Urinary bladder (tissue), 4 donors: ENCODE measurements around the gene RBM17. TPM values are rescaled to one million over a fixed set of nuclear protein-coding genes. Genes with fewer than 3 reads are reported as not detected.

ENCODE experiments used
- DNase-seq: peaks from one replicate; pipeline ENCODE4 v3.0.0-alpha.2; 2015; ENCODE audit errors: extremely low spot score
- H3K27ac ChIP-seq: one replicate; pipeline ENCODE4 v1.5.1; 2013; ENCODE audit warnings: low read depth, mild to moderate bottlenecking, moderate library complexity
- H3K36me3 ChIP-seq: one replicate; pipeline ENCODE4 v1.6.1; 2013; ENCODE audit warnings: mild to moderate bottlenecking, moderate library complexity; ENCODE audit not compliant: insufficient read depth
- H3K4me1 ChIP-seq: one replicate; pipeline ENCODE4 v1.6.1; 2013; ENCODE audit warnings: mild to moderate bottlenecking, moderate library complexity; ENCODE audit not compliant: insufficient read depth
- H3K4me3 ChIP-seq: one replicate; pipeline ENCODE4 v1.5.1; 2013; ENCODE audit warnings: low read depth, low read length
- WGBS: extraction: QIAGEN DNeasy Blood & Tissue Kit; methylation state at CpG from one replicate; pipeline ENCODE4 v1.1.7; 2013; 5-methylcytosine and 5-hydroxymethylcytosine counted together
- polyA plus RNA-seq: library from polyadenylated mRNA; stranded (reverse); fragments of 200-250 nt; gene quantifications from one replicate; pipeline ENCODE4 v1.2.3, GENCODE V29; 2013
- total RNA-seq: library from RNA; depleted of rRNA; stranded (reverse); fragments of >200 nt; gene quantifications from one replicate; pipeline ENCODE4 v1.2.3, GENCODE V29; 2014
- donor health status: healthy with polysubstance abuse.
- donor health status: healthy.

Gene RBM17
- total and polyA plus RNA-seq, 2 donors, result 58.3 to 59.6 TPM

DNA sequence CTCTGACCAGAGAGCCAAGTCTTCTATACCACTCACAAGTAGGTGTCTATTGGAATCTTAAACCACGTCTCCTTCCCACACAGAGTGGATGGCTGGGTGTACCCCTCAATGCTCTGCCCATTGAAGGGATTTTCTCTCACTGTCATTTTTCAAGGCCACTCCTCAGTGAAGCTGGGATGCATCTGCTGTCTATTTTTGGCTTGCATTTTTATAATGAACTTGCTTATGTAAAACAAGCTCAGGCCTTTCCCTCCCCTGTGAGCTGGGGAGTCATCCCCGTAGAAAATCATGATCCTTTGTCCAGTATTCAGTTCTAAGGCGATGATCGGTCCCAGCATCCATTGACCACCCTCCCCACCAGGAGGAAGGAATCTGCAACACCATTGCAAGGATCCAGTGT, 9.8 kb upstream of the RBM17 start:
- WGBS, result 86% methylated on average over 4 of the region's 4 CpGs
- no peak for DNase-seq
- Histone ChIP-seq H3K4me3 (no peak overlapping the region), H3K27ac (no peak overlapping the region), H3K36me3 (no peaks in the 10 kb centered on the region), H3K4me1 (no peaks in the 10 kb centered on the region)

DNA sequence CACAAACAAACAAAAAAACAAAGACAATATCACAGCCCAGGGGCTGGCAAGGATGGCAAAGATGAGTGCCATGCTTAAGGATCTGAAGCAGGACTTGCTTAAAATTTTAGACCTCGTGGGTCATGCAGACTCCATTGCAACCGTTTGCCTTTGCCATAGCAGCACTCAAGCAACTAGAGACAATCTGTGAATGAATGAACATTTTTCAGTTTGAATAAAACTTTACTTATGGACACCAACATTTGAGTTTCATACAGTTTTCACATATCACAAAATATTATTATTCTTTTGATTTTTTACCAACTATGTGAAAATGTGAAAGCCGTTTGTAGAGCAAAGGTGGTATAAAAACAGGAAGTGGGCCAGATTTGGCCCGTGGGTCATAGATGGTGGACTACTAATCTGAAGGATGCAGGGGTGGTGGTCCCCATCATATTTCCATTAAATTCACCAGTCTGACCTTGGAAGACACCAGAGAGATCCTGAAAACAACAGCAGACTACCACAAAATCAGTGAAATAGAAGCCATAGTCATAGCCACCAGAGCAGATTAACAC, 8.3 kb upstream of the RBM17 start:
- Histone ChIP-seq H3K27ac (no peak overlapping the region), H3K36me3 (no peaks in the 10 kb centered on the region), H3K4me3 (no peak overlapping the region), H3K4me1 (no peaks in the 10 kb centered on the region)
- DNase-seq, result no peak
- 89% methylated on average over 4 of the region's 4 CpGs for WGBS

DNA sequence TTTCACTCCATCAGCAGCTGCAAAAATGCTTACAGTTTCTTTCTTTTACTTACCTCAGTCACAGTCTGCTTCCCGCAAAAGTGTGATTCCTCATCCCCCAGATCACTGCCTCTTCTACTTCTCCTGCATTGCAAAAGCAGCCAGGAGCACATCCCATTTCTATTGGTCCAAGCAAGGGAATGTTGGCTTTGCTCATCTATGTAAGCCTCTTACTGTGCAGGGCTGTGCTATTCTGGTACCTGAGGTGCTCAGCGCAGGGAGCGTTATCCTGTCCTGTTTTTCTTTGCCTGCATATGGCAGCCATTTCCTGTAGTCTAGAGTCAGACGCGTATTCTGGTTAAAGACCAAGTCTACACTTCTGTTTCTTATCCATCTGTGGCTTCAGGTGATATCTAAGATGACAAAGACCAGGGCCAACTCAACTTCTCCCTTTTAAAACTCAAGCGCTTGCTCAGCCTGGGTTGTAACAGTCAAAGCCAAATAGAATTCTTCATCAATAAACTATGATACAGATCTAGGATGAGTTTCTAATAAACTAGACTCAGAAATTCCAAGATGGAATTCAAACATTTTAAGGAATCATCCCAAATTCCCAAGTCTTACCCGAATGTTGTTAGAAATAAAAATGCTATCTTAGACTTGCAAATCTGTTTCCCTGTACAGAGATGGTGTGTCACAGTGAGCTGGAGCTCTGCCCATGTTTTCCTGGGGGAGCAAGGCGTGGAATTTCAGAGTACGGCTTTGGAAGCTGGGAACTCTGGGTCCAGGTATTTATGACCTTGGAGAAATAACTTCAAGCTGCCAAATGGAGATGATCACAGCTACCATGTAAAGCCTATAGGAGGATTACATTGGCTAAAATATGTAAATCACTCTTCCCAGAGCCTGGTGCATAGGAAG, 6.1 kb upstream of the RBM17 start:
- WGBS, result 53% methylated on average over 9 of the region's 9 CpGs
- H3K36me3 ChIP-seq, result no peaks in the 10 kb centered on the region
- no peak overlapping the region for H3K27ac ChIP-seq
- no peak for DNase-seq
- no peaks in the 10 kb centered on the region for H3K4me1 ChIP-seq
- H3K4me3 ChIP-seq, result no peak overlapping the region

DNA sequence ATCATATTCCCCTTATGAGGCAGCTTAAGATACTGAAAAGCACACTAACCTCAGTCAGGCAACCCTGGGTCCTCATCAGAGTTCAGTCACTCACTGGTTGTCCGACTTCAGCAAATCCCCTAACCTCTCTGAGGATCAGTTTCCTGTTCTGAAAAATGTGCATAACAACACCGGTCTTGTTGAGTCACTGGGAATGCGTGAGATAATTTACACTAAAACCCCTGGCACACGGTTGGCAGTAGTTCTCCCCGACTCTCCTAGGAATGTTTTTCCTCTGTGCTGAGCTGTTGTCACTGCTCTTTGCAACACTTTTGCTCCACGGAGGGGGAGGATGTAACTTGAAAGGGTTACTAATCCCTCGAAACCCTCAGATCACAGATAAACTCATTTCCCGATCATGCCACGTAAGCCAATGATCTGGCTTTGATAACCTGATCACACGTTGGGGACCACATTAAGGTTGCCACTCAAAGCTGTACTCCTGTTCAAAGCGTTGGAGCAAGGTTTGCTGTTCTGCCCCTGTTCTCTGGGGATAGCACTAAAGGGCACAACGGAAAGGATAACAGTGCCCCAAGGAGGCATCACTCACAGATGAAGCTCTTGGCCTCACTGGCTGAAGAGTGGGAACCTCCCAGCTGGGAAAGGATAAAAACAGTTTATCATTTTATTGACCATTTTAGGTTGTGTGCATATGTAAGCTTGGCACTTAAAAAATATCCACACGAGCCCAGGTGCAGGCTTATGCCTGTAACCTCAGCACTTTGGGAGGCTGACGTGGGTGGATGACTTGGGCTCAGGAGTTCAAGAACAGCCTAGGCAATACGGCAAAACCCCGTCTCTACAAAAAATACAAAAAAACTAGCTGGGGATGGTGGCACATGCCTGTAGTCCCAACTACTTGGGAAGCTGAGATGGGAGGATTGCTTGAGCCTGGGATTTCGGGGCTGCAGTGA, 5.0 kb upstream of the RBM17 start:
- H3K36me3 ChIP-seq, result no peaks in the 10 kb centered on the region
- no peak overlapping the region for H3K27ac ChIP-seq
- DNase-seq, result no peak
- H3K4me3 ChIP-seq, result no peak overlapping the region
- WGBS, result 38% methylated on average over 17 of the region's 17 CpGs
- H3K4me1 ChIP-seq, result no peaks in the 10 kb centered on the region

GRCh38 chr10:6086375-6087233, 2.2 kb upstream of the RBM17 start:
- H3K4me3 ChIP-seq, result no peak overlapping the region
- whole genome bisulfite sequencing, result 20% methylated on average over 19 of the region's 19 CpGs
- no peaks in the 10 kb centered on the region for H3K4me1 ChIP-seq
- no peaks in the 10 kb centered on the region for H3K36me3 ChIP-seq
- DNase-seq, result peak; percentile 52
- H3K27ac ChIP-seq, result no peak overlapping the region

DNA sequence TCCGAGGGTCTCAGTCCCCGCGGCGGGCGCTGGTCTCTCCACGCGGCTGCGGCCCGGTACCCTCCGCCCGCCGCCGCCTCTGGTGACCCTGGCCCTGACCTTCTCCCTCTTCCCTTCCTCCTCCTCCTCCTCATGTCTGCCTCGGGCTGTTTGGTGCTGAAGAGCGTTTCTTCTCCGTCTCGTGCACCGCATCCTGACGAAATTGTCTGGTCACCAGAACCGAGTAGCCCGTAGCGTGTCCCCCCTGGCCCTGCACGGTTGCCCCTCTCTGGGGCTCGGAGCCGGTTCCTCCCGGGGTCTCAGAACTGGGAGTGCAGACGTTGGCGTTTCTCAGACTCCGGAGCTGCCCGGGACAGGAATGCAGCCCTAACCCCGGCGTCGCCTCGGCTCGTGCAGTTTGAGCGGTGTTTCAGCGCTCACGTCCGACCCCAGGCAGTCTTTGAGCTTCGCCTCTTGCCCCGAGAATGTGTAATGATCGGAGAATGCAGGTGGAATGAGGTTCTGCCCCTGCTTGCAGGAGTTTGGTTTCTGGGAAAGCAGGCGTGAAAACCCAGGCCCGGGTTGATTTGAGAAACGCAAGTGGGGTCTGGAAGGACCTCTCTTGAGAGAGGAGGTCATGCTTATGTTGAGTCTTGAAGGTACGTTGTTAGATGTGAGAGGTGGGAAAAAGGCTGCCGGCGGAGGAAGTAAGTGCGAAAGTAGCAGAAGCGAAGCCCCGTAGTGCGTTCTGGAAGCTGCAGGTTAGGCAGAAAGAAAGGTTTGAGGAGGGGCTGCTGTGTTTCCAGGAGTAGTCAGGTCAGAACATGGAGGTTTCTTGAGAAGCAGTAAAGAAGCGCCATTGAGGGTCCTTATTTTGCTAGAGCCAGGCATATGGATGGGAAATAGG, 743 bp downstream of the RBM17 start:
- Histone ChIP-seq H3K4me1 (no peaks in the 10 kb centered on the region), H3K36me3 (no peaks in the 10 kb centered on the region), H3K4me3 (peak overlapping the region; percentile 93), H3K27ac (peak overlapping the region; percentile 26)
- DNase-seq, result peak; percentile 11
- under 1% methylated on average over 53 of the region's 53 CpGs for WGBS

DNA sequence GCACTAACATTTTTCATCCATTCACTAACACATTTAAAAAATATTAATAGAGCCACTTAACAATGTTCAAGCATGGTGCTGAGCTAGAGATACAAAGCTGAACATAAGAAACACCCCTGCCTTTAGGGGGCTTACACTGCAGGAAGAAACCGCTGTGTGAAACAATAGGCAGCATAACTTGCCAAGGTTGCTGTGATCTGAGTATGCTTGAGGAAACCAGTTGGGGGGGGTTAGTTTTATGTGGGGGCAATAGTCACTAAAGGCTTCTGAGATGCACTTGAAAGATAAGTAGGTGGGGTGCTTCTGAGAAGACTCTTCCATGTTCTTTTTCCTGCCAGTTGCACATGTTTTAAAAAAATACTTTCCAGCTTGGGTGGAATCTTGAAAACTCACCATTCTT, 2.8 kb downstream of the RBM17 start:
- Histone ChIP-seq H3K4me1 (no peaks in the 10 kb centered on the region), H3K27ac (no peak overlapping the region), H3K36me3 (no peaks in the 10 kb centered on the region), H3K4me3 (no peak overlapping the region)
- whole genome bisulfite sequencing, result 44% methylated on average over 1 of the region's 1 CpG
- no peak for DNase-seq

GRCh38 chr10:6092731-6093130, 3.9 kb downstream of the RBM17 start:
- no peak for DNase-seq
- 79% methylated on average over 2 of the region's 2 CpGs for WGBS
- H3K27ac ChIP-seq, result no peak overlapping the region
- H3K4me3 ChIP-seq, result no peak overlapping the region
- no peaks in the 10 kb centered on the region for H3K4me1 ChIP-seq
- no peaks in the 10 kb centered on the region for H3K36me3 ChIP-seq

- no peak overlapping the region for H3K27ac ChIP-seq
- DNase-seq, result no peak
- WGBS, result 79% methylated on average over 12 of the region's 12 CpGs
- peaks cover 5% of the 10 kb centered on the region for H3K36me3 ChIP-seq
- no peaks in the 10 kb centered on the region for H3K4me1 ChIP-seq
- H3K4me3 ChIP-seq, result no peak overlapping the region
These were observed 7.2 kb downstream of the RBM17 start for GRCh38 chr10:6095810-6096570.

DNA sequence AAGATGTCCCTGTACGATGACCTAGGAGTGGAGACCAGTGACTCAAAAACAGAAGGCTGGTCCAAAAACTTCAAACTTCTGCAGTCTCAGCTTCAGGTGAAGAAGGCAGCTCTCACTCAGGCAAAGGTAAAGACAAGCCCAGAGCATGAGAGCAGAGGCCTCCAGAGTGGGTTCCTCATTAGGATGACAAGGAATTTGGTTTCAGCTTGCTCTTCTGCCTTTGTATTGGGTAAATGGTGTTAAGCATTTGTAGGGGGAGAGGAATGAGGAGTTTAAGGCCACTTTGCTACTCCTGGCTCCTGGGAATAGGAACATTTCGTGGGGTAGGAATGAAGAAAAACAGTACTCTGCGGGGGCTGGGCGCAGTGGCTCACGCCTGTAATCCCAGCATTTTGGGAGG, 8.2 kb downstream of the RBM17 start:
- Histone ChIP-seq H3K36me3 (peaks cover 5% of the 10 kb centered on the region), H3K4me1 (no peaks in the 10 kb centered on the region), H3K4me3 (no peak overlapping the region), H3K27ac (no peak overlapping the region)
- WGBS, result 91% methylated on average over 5 of the region's 5 CpGs
- no peak for DNase-seq

- DNase-seq, result no peak
- Histone ChIP-seq H3K27ac (no peak overlapping the region), H3K36me3 (peaks cover 9% of the 10 kb centered on the region), H3K4me1 (no peaks in the 10 kb centered on the region), H3K4me3 (no peak overlapping the region)
- 83% methylated on average over 7 of the region's 7 CpGs for WGBS
These were observed 9.3 kb downstream of the RBM17 start for GRCh38 chr10:6098156-6098555.

- DNase-seq, result no peak
- peaks cover 11% of the 10 kb centered on the region for H3K36me3 ChIP-seq
- no peak overlapping the region for H3K4me3 ChIP-seq
- no peaks in the 10 kb centered on the region for H3K4me1 ChIP-seq
- WGBS, result 84% methylated on average over 1 of the region's 1 CpG
- H3K27ac ChIP-seq, result no peak overlapping the region
These were observed 11.5 kb downstream of the RBM17 start for GRCh38 chr10:6100370-6100769.
